Common myeloid progenitor, CD34-positive (primary cell): Measurements from ENCODE around the gene FBXL7.

ENCODE experiments used
- CTCF ChIA-PET: fragments of 350-600 bp; sonication (Branson Sonifier 250); formaldehyde crosslinking; loops from one replicate; lab custom pipeline; 2021; ENCODE audit warnings: antibody characterized with exemption; lab: Charles Lee
- POLR2A ChIA-PET: fragments of 350-600 bp; sonication (Branson Sonifier 250); formaldehyde crosslinking; loops from one replicate; lab custom pipeline; 2021; ENCODE audit warnings: antibody characterized with exemption; lab: Charles Lee
- DNase-seq, 3 donors: peaks; one replicate each; pipeline versions ENCODE4 v3.0.0 to v3.0.0-alpha.2; 2013
- H3K27ac ChIP-seq, 2 experiments: 1 replicate in 1 of 2; 2 replicates in 1 of 2; pipeline ENCODE4 v1.7.0; 2013; ENCODE audit warnings: inconsistent platforms in 2 of 2, low read length in 2 of 2, mild to moderate bottlenecking in 2 of 2, low read depth in 1 of 2, moderate library complexity in 1 of 2; ENCODE audit not compliant: severe bottlenecking in 2 of 2, insufficient read depth in 1 of 2, poor library complexity in 1 of 2
- H3K27me3 ChIP-seq, 5 experiments: replicated peaks in 2 of 5; 1 replicate in 3 of 5; 2 replicates in 2 of 5; pipeline versions ENCODE4 v1.6.1 to v1.7.0; 2013; ENCODE audit warnings: low read length in 4 of 5, mild to moderate bottlenecking in 2 of 5, moderate library complexity in 2 of 5, inconsistent platforms in 1 of 5; ENCODE audit not compliant: insufficient read depth in 5 of 5, control insufficient read depth in 4 of 5
- H3K36me3 ChIP-seq, 4 experiments: 1 replicate in 2 of 4; 2 replicates in 2 of 4; pipeline versions ENCODE4 v1.6.1 to v1.7.0; 2013; ENCODE audit warnings: low read length in 3 of 4, control low read depth in 1 of 4, mild to moderate bottlenecking in 1 of 4; ENCODE audit not compliant: control insufficient read depth in 4 of 4, insufficient read depth in 4 of 4
- H3K4me1 ChIP-seq, 4 experiments: 1 replicate in 3 of 4; 2 replicates in 1 of 4; pipeline versions ENCODE4 v1.6.1 to v1.7.1; 2013; ENCODE audit warnings: low read length in 3 of 4, mild to moderate bottlenecking in 3 of 4, control low read depth in 1 of 4, inconsistent platforms in 1 of 4, moderate library complexity in 1 of 4; ENCODE audit not compliant: control insufficient read depth in 4 of 4, insufficient read depth in 4 of 4; ENCODE audit errors: control extremely low read depth in 1 of 4
- H3K4me3 ChIP-seq, 7 experiments: 1 replicate in 4 of 7; 2 replicates in 3 of 7; pipeline versions ENCODE4 v1.5.1 to v1.7.0; 2013; ENCODE audit warnings: mild to moderate bottlenecking in 7 of 7, low read length in 6 of 7, moderate library complexity in 6 of 7, inconsistent platforms in 2 of 7, low read depth in 2 of 7, control low read depth in 1 of 7; ENCODE audit not compliant: insufficient read depth in 4 of 7, control insufficient read depth in 1 of 7; ENCODE audit errors: extremely low read depth in 1 of 7
- H3K9me3 ChIP-seq, 5 experiments: 1 replicate in 4 of 5; 2 replicates in 1 of 5; pipeline versions ENCODE4 v1.6.1 to v1.7.1; 2013; ENCODE audit warnings: low read length in 4 of 5, mild to moderate bottlenecking in 2 of 5, inconsistent platforms in 1 of 5, low read depth in 1 of 5, moderate library complexity in 1 of 5; ENCODE audit not compliant: control insufficient read depth in 4 of 5, insufficient read depth in 2 of 5; ENCODE audit errors: control extremely low read depth in 1 of 5
- WGBS: methylation state at CpG from one replicate; pipeline ENCODE4 v1.1.5; 2013; ENCODE audit not compliant: insufficient coverage; 5-methylcytosine and 5-hydroxymethylcytosine counted together

The FBXL7 gene

GRCh38 chr5:15753752-15754151 lies 253.8 kb downstream of the FBXL7 start:
- Histone ChIP-seq H3K27me3 (no peaks in the 10 kb centered on the region), H3K4me1 (no peaks in the 10 kb centered on the region), H3K4me3 (no peak overlapping the region), H3K36me3 (no peaks in the 10 kb centered on the region), H3K27ac (no peak overlapping the region), H3K9me3 (no peaks in the 10 kb centered on the region)
- ChIA-PET CTCF (no interaction called here), POLR2A (no interaction called here)
- no CpG with 5 or more reads among the region's 1 CpG for WGBS
- DNase-seq = no peak

- Histone ChIP-seq H3K27me3 (no peaks in the 10 kb centered on the region), H3K27ac (no peak overlapping the region), H3K9me3 (no peaks in the 10 kb centered on the region), H3K36me3 (no peaks in the 10 kb centered on the region), H3K4me1 (no peaks in the 10 kb centered on the region), H3K4me3 (no peak overlapping the region)
- no CpG with 5 or more reads among the region's 1 CpG for WGBS
- DNase-seq = no peak
- ChIA-PET POLR2A (interaction anchor here (0.6 kb wide), 1 partner anchor 223 kb away, joined by 3 read pairs; no protein-coding TSS in a partner anchor), CTCF (no interaction called here)
Observed at GRCh38 chr5:15757103-15757502, 257.1 kb downstream of the FBXL7 start.

- ChIA-PET CTCF (no interaction called here), POLR2A (interaction anchor here (0.6 kb wide), 1 partner anchor 223 kb away, joined by 3 read pairs; no protein-coding TSS in a partner anchor)
- no peak for DNase-seq
- Histone ChIP-seq H3K4me1 (no peaks in the 10 kb centered on the region), H3K9me3 (no peaks in the 10 kb centered on the region), H3K27ac (no peak overlapping the region), H3K27me3 (no peaks in the 10 kb centered on the region), H3K4me3 (no peak overlapping the region), H3K36me3 (no peaks in the 10 kb centered on the region)
- 74% methylated on average over 3 of the region's 8 CpGs for WGBS
Observed at GRCh38 chr5:15757619-15758018, 257.6 kb downstream of the FBXL7 start.

GRCh38 chr5:15762668-15763067 lies 262.7 kb downstream of the FBXL7 start:
- Histone ChIP-seq H3K36me3 (no peaks in the 10 kb centered on the region), H3K9me3 (no peaks in the 10 kb centered on the region), H3K4me1 (no peaks in the 10 kb centered on the region), H3K27me3 (no peaks in the 10 kb centered on the region), H3K4me3 (no peak overlapping the region), H3K27ac (no peak overlapping the region)
- no peak for DNase-seq
- POLR2A ChIA-PET = no interaction called here
- CTCF ChIA-PET = no interaction called here
- 100% methylated on average over 1 of the region's 3 CpGs for WGBS

GRCh38 chr5:15763754-15764153 lies 263.8 kb downstream of the FBXL7 start:
- DNase-seq = no peak
- no peaks in the 10 kb centered on the region for H3K9me3 ChIP-seq
- no peaks in the 10 kb centered on the region for H3K4me1 ChIP-seq
- H3K27ac ChIP-seq = no peak overlapping the region
- no peaks in the 10 kb centered on the region for H3K36me3 ChIP-seq
- H3K27me3 ChIP-seq = no peaks in the 10 kb centered on the region
- no peak overlapping the region for H3K4me3 ChIP-seq
- CTCF ChIA-PET = no interaction called here
- POLR2A ChIA-PET = no interaction called here

DNA sequence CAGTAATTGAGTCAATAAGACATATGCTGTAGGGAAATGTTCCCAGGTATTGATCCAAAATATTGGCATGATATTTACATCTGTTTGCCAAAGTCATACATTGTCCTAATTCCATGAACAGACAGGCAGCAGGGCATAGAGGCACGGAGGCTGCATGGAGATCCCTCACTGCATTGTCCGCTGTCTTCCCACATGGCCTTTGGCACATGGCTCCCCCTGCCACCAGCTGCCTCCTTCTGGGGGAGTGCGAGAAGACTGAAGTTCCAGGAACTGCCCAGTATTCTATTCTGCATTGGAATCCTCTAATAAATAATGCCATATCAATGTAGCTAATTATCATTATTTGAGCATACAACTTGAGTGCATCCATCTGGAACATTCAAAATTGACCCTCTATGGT lies 269.0 kb downstream of the FBXL7 start:
- Histone ChIP-seq H3K27ac (no peak overlapping the region), H3K4me1 (no peaks in the 10 kb centered on the region), H3K9me3 (no peaks in the 10 kb centered on the region), H3K27me3 (no peaks in the 10 kb centered on the region), H3K4me3 (no peak overlapping the region), H3K36me3 (no peaks in the 10 kb centered on the region)
- 88% methylated on average over 2 of the region's 3 CpGs for WGBS
- ChIA-PET POLR2A (no interaction called here), CTCF (no interaction called here)
- DNase-seq = no peak

DNA sequence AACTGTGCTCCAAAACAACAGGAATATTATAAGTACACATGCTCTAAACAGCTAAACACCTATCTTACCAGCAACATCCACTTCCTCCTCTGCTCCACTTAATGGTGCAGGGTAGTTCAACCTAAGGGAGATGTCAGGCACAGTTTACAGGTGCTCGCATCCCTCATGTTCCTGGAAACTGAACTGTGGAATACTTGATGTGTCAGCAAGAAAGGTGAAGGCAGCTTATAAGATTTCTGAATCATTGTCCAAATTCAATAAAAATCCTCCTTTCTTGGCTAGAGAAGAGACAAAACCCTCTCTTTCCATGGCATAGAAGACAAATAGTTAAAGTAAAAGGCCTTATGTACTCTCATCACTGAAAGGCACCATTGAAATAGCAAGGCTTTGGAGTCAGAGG lies 272.2 kb downstream of the FBXL7 start:
- Histone ChIP-seq H3K27me3 (no peaks in the 10 kb centered on the region), H3K27ac (no peak overlapping the region), H3K4me1 (no peaks in the 10 kb centered on the region), H3K36me3 (no peaks in the 10 kb centered on the region), H3K9me3 (no peaks in the 10 kb centered on the region), H3K4me3 (no peak overlapping the region)
- CTCF ChIA-PET = no interaction called here
- WGBS = no CpG with 5 or more reads among the region's 1 CpG
- POLR2A ChIA-PET = no interaction called here
- DNase-seq = no peak
